HG02759 (cell line): ENCODE data around the gene CTNNAL1.
"Not testable (repeated sequence)": the region's sequence is repeated elsewhere in the genome, so short reads cannot be mapped to it uniquely, and the experiment has no call there.

Experiments used
- ATAC-seq: cut with Tn5 transposase; IDR thresholded peaks from one replicate; pipeline ENCODE4 v1.9.1; 2021; ENCODE audit warnings: mild to moderate bottlenecking, moderate library complexity; ENCODE audit not compliant: unreplicated experiment

The CTNNAL1 gene, protein sequence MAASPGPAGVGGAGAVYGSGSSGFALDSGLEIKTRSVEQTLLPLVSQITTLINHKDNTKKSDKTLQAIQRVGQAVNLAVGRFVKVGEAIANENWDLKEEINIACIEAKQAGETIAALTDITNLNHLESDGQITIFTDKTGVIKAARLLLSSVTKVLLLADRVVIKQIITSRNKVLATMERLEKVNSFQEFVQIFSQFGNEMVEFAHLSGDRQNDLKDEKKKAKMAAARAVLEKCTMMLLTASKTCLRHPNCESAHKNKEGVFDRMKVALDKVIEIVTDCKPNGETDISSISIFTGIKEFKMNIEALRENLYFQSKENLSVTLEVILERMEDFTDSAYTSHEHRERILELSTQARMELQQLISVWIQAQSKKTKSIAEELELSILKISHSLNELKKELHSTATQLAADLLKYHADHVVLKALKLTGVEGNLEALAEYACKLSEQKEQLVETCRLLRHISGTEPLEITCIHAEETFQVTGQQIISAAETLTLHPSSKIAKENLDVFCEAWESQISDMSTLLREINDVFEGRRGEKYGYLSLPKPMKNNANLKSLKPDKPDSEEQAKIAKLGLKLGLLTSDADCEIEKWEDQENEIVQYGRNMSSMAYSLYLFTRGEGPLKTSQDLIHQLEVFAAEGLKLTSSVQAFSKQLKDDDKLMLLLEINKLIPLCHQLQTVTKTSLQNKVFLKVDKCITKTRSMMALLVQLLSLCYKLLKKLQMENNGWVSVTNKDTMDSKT

DNA sequence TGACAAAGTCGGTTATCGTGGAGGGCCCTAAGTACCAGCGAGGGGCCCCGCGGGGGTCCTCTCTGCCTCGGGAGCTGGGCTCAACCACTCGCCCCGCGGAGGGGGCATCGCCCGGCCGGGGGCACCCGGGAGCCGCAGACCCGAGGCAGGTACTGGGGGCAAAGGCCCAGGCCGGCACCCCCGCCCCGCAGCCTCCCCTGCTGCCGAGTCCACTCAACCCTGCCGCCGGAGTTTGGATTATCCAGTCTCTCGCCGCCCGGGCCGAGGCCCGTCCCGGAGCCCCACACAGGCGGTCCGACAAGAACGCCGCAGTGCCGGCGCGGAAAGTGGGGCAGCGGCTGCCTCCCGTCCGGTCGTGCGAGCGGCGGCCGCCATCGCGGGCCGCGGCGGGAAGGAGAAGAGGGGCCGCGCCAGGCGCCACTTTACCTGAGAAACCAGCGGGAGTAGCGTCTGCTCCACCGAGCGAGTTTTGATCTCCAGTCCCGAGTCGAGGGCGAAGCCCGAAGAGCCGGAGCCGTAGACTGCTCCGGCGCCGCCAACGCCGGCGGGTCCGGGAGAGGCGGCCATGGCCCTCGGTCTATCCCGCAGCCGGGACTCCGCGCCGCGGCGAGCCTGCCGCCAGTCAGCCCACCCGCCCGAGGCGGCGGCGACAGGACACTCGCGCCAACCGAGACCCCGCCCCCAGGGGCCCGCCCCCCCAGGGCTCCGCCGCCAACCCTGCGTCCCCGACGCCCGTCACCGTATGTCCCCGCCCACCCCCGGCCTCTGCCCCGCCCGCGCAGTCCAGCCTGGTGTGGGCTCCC is at the start of gene CTNNAL1:
CTNNAL1 (minus strand) TSS at position 624 of the 803 bp plus-strand sequence; CDS start at position 567, 57 bp downstream.
- ATAC-seq = peak; percentile 72

DNA sequence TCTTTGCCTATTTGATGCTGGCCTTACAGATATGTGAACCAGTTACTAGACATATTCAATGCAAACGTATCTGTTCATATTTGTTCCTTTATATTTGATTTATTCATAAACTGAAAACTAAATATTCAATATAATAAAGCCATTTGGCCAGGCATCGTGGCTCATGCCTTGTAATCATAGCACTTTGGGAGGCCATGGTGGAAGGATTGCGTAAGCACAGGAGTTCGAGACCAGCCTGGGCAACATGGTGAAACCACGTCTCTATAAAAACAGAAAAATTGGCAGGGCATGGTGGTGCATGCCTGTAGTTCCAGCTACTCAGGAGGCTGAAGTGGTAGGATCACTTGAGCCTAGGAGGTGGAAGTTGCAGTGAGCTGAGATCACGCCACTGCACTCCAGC is 49.2 kb upstream of the CTNNAL1 start:
- ATAC-seq = no peak

DNA sequence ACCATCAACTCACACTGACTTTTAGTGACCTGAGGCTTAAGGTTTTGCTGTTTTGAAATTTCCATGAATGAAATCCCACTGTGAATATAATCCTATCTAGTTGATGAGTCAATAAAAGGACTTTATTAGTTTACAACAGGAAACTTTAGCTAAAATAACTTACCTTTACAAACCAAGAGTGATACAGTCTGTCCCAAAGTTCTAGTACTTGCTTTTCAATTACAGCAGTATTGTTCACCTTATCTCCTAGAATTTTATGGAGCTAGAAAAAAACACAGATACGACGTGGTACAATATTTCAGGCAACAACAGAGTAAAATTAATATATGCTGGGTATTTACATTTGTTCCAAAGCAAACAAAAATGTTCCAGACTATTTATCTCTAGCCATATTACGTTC is 46.9 kb upstream of the CTNNAL1 start:
- no peak for ATAC-seq

DNA sequence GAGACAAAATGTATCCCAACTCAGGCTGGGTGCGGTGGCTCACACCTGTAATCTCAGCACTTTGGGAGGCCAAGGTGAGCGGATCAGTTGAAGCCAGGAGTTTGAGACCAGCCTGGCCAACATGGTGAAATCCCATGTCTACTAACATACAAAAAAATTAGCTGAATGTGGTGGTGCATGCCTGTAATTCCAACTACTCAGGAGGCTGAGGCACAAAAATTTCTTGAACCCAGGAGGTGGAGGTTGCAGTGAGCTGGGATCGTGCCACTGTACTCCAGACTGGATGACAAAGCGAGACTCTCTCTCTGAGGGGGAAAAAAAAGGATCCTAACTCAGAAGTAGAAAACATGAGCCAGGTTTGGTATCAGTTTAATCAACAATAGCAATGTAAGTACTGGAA is 39.8 kb upstream of the CTNNAL1 start:
- ATAC-seq = not testable (repeated sequence)

DNA sequence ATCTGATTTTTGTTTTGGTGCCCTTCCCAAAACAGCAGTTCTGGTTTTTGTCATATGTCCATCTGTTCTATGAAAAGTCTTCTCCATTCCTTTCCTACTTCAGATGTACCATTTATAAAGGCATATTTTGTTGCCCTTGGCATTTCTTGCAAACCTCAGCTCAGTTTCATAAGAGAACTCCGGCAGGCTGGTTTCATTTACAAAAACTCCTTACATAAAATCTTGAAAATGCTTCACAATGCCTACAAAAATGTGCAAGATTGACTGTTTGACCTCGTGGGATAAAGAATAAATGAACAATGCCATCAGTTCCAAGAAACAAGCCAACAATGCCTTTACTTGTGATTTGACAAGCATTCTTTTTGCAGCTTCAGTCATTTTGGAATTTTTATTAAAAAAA is 39.1 kb upstream of the CTNNAL1 start:
- no peak for ATAC-seq

DNA sequence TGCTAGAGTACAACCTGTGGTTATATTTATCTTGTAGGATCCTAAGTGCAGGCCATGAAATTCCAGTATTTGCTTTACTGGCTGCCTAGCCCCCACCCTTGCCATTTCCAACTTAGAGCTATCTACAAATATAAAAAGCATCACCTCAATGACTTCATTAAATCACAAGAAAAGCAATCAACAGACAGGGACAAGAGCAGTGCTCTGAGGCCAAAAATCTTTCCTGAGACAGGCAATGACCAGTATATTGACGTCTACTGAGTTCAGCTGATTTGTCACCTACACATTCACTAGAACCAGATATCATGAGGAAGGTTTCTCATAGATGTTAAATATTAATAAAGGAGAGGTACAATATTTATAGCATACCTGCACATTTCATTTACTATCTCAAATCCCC is 38.4 kb upstream of the CTNNAL1 start:
- ATAC-seq = no peak

DNA sequence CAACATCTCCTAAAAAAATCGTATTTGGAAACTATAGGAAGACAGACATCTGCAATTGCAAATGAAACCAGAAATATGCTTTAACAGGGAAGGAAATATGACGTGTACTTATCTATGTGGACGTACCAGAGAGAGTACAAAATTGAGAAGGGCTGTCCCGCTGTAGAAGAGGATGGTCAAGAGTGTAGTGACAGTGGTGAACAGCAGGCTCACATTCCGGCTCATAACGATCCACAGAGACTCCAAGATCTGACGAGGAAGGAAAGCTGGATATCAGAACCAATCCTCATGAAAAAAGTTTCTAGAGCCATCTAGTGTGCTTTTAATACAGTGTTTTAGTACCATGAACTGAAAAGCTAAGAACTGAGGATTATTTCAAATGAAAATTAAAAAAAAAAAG is 37.1 kb upstream of the CTNNAL1 start:
- ATAC-seq = no peak

DNA sequence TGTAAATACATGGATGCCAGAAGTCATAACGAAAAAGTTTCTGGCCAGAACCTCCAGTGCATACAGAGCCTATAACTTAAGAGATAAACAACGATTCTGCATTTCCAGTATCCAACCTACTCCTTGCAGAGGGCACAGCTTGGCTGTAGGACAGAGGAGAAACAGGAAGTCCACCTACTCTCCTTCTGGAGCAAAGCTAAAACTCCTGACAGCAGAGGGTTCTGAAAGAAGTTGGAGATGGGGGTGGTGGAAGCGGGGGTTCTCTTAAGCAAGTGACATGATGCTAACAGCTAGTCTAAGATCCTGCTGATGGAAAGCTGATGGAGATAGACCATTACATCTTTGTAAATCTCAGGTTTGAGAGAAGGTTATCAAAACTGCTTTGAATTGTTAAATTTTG is 35.5 kb upstream of the CTNNAL1 start:
- no peak for ATAC-seq

DNA sequence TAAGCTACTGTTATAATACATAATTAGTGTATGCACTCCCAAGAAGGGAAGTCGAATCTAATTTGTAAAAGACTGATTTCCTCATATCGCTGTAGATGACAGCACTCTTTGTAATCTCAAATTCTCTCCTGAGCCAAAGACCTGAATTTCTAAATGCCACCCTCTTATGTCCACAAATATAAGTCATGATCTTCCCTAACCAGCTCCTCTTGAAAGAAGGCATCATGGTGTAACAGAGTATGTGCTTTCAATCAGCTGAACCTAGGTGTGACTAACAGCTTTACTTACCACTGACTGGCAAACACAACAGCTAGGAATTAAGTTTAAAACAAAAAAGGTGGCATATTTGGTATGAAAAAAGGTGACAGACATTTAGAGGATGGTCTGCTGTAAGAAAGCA is 34.0 kb upstream of the CTNNAL1 start:
- ATAC-seq = no peak

DNA sequence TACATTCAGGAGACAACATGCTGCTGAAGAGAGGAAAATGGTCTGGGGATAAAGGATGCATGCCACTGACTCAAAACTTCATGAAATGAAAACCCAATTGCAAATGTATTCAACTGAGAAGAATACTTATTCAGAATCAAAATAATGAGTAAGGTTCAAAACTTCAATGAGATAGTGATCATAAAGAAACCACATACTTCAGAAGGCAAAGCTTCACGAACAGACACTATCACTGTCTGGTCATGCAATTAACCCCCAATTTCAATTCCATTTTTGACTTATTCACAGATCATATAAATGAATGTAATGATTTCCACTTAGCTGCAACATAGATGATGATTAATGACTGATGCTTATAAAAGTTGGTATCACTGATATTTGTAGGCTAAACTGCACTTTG is 33.0 kb upstream of the CTNNAL1 start:
- ATAC-seq = no peak

DNA sequence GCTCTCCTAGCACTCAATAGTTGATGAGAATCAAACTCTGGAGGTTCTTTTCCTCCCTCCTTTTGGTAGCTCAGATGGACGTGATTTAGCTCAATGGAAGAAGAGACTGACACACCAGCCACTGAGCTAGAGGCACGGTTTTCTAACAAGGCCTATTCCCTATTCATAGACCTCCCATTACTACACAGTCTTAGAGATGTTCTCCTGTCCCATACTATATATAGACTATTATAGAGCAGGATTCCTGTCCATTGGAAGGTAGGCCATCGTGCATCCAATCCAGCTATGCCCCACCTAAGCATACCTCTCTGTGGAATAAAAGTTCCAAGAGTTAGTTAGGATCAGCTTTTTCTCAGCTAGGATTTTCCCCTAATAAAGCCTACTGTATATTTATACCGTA is 30.3 kb upstream of the CTNNAL1 start:
- no peak for ATAC-seq

DNA sequence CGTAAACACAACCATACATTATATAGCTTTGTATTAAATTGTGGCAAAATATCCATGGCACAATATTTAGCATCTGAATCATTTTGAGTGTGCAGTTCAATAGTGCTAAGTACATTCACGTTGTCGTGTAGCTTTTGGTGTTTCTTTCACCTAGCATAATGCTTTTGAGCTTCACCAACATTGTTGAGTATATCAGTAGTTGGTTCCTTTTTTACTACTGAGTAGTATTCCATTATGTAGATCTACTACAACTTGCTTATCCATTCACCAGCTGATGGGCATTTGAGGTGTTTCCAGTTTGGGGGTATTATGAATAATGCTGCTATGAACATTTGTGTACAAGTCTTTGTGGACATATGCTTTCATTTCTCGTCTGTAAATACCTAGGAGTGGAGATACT is 27.3 kb upstream of the CTNNAL1 start:
- no peak for ATAC-seq

DNA sequence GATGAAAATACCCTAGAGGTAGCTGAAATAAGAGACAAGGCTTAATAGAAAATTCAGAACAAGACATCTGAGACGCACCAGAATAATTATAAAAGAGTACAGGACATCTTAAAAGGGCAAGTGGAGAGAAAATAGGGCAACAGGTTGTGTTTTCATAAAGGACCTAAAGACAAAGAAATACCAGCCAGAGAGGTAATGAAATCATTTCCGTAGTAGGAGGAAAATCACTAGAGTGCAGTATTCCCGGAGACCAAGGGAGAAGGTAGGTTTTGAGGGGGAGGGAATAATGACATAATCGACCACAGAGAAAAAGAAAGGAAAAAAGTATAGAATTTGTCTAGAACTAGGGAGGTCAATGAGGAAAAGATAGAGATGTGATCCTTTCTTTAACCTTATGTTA is 26.2 kb upstream of the CTNNAL1 start:
- ATAC-seq = no peak

DNA sequence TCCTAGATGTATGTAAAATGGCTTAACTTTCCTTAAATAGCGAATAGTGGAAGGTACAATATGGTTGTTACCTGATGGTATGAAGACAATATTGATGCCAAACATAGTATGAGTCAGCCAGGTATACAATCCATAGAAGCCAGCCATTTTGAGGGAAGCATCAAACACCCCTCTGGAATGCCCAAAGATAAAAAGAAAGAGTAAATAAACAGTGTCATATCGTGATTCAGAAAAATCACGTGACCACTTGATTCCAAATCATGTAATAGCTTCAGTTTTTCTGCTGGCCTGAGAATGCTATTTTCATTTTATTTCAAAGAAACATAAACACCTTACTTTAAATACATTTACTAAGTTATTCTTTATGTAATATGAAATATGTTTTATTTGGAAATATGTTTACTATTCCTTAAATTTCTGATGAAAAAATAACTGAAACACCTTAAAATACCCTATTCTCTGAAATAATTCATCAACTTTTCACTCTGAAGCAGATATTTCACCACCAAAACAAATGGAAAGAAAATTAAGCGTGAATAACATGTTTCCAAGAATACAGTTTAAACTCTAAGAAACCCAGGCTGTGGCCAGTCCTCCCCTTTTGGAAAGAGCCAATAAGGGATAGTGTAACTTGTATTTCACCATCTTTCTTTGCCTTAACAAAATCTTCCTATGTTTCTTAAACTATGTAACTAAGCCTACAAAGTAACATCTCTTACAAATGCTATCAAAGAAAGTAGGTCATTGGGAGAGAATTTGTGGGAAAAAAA is 24.8 kb upstream of the CTNNAL1 start:
- ATAC-seq = no peak

DNA sequence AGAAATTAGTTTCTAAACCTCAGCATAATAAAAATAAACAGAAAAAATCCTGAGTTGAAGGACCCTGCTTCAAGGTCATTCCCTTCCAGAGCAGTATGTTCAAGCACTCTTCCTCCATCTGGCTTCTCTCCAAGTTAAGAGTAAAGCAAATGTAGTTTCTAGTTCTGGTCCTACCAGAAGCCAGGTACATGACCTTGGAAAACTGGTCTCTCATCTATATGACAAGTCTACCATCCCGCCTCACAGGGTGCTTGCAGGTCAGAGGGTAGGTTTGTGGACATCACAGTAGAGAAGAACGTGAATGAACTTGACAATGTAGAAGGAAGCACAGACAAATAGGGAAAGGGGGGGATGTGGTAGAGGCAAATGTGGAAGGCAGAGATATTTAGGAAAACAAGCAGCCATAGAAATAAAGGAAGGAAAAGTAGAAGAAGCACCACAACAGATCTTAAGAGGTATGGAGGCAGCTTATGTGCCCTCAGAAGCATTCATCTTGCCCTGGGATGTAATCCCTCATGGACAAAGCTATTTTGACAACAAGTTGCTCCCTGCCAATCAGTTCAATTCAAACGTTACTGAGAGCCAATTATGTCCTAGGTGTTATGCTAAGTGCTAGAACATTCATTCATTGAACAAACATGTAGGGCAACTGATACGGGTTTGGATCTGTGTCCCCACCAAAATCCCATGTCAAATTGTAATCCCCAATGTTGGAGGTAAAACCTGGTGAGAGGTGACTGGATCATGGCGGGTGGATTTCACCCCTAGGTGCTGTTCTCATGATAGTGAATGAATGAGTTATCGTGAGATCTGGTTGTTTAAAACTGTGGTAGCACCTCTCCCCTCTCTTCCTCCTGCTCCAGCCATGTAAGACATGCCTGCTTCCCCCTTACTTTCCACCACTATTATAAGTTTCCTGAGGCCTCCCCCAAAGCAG is 23.7 kb upstream of the CTNNAL1 start:
- ATAC-seq = no peak

DNA sequence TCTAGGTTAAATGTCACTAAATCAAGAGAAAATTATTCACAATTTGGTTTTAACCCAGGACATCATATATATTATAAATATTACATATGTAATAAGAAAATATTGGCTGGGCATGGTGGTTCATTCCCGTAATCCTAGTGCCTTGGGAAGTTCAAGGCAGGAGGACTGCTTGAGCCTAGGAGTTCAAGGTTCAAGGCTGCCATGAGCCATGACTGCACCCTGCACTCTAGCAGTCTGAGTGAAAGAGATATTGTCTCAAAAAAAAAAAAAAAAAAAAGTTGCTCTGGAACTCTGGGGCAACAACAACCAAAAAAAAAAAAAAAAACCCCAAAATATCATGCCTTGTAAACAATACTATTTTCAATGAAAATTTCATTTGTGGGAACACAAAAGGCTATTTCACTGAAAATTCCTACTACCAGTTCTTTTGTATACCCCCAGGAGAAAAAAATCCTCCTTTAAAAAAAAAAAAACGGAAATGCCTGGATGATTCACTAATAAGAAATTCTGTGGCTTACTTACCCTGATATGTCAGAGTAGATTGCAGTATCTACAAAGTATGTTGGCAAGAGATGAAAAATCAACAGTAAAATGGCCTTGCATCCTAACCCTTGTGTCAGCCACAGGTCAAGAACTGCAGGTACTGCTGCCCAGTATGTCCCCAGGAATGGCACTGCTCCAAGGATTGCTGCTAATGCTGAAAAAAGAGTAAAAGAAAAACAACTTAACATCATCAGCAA is 22.6 kb upstream of the CTNNAL1 start:
- no peak for ATAC-seq

DNA sequence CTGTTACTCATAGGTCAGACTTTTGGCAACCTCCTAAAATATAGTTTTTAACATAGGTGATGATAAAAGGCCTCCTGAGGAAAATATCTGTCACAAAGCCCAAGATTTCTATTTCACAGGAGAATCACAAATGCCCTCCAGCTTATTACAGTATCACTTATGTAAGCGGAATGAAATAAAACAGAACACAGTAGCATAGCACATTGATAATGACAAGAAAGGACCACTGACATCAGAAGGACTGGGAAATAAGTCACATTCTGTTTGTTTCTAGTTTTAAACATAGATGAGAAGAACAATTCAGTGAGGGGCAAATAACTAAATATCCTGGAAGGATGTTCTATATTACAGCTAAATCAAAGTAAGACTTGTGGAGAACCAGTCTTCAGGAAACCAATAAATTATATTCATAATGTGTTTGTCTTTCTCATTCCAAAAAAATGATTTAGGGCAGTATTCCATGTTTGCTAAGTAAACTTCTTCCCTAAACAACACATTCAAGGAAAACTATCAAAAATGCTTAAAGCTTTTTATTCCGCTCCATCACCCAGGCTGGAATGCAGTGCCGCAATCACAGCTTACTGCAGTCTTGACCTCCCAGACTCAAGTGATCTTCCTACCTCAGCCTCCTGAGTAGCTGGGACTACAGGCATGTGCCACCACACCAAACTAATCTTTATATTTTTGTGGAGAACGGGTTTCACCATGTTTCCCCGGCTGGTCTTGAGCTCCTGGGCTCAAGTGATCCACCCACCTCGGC is 20.8 kb upstream of the CTNNAL1 start:
- ATAC-seq = no peak

DNA sequence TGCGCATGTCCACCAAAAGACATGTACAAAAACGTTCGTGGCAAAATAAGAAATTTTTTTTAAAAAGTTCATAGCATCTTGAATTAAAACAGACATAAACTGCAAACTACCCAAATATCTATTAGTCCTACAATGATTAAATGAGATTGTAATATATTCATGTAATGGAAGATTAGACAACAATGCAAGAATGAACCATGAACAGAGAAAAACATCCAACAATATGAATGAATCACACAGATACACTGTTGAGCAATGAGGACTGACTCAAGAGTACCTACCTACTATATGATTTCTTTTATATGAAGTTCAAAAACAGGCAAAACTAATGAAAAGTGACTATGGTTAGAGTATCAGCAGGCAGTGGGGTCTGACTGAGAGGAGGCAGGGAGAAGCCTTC is 17.9 kb upstream of the CTNNAL1 start:
- no peak for ATAC-seq
